ENCODE data around the gene MYO9B.

- TF ChIP-seq CTCF (conservative IDR thresholded peaks at IDR 0.05; ENCODE audit: low read length) (no peak), EZH2phosphoT487 (IDR thresholded peaks at IDR 0.05; ENCODE audit: borderline replicate concordance) (no peak)
These were observed 72.6 kb downstream of the MYO9B start for GRCh38 chr19:17148130-17148529.
